Right atrium auricular region (tissue), 2 donors: ENCODE data around the gene KCNN4. TPM values are rescaled to one million over a fixed set of nuclear protein-coding genes. Genes with fewer than 3 reads are reported as not detected.

Source experiments
- DNase-seq: peaks from one replicate; pipeline ENCODE4 v3.0.0-alpha.2; 2019; ENCODE audit warnings: low spot score
- H3K27ac ChIP-seq, 2 donors: fragments of 200-600 bp; sonication (generic); 1 replicate in 1 of 2; 2 replicates in 1 of 2; pipeline ENCODE4 v1.5.1; 2016 to 2019
- H3K27me3 ChIP-seq, 2 donors: fragments of 200-600 bp; sonication (generic); one replicate each; pipeline versions ENCODE4 v1.5.1 to v1.6.0; 2017 to 2019
- H3K36me3 ChIP-seq: fragments of 200-600 bp; sonication (generic); one replicate; pipeline ENCODE4 v1.5.1; 2016
- H3K4me1 ChIP-seq, 2 donors: fragments of 200-600 bp; sonication (generic); one replicate each; pipeline versions ENCODE4 v1.5.1 to v1.6.0; 2017 to 2019
- H3K4me3 ChIP-seq, 2 donors: fragments of 200-600 bp; sonication (generic); 1 replicate in 1 of 2; 2 replicates in 1 of 2; pipeline ENCODE4 v1.5.1; 2017 to 2019; ENCODE audit warnings: mild to moderate bottlenecking in 1 of 2, moderate library complexity in 1 of 2
- H3K9me3 ChIP-seq, 2 donors: fragments of 200-600 bp; sonication (generic); one replicate each; pipeline ENCODE4 v1.5.1; 2019
- CTCF ChIP-seq, 2 donors: fragments of 200-600 bp; sonication (generic); IDR thresholded peaks; one replicate each; pipeline ENCODE4 v1.5.1; 2019; ENCODE audit warnings: antibody characterized with exemption in 2 of 2
- total RNA-seq, 2 donors: library from RNA; depleted of rRNA; stranded (reverse); fragments of >200 nt; gene quantifications; one replicate each; pipeline ENCODE4 v1.1.0, GENCODE V29; 2016

KCNN4 gene
- total RNA-seq, 2 donors from 2014 or later = 1.3 to 2.0 TPM

GRCh38 chr19:43738780-43739211, 42.0 kb downstream of the KCNN4 start:
- no peak for TF ChIP-seq CTCF (IDR thresholded peaks at IDR 0.05)
- Histone ChIP-seq H3K4me1 (no peaks in the 10 kb centered on the region), H3K27me3 (no peaks in the 10 kb centered on the region), H3K9me3 (no peaks in the 10 kb centered on the region), H3K36me3 (peaks cover 81% of the 10 kb centered on the region), H3K4me3 (no peak overlapping the region), H3K27ac (no peak overlapping the region)
- DNase-seq = no peak

GRCh38 chr19:43735957-43736356, 44.8 kb downstream of the KCNN4 start:
- Histone ChIP-seq H3K27me3 (no peaks in the 10 kb centered on the region), H3K27ac (no peak overlapping the region), H3K9me3 (no peaks in the 10 kb centered on the region), H3K36me3 (peaks cover 81% of the 10 kb centered on the region), H3K4me1 (no peaks in the 10 kb centered on the region), H3K4me3 (no peak overlapping the region)
- no peak for TF ChIP-seq CTCF (IDR thresholded peaks at IDR 0.05)
- no peak for DNase-seq

GRCh38 chr19:43735013-43735412, 45.8 kb downstream of the KCNN4 start:
- no peak for DNase-seq
- H3K4me1 ChIP-seq = no peaks in the 10 kb centered on the region
- no peaks in the 10 kb centered on the region for H3K9me3 ChIP-seq
- H3K27me3 ChIP-seq = no peaks in the 10 kb centered on the region
- peaks cover 78% of the 10 kb centered on the region for H3K36me3 ChIP-seq
- H3K4me3 ChIP-seq = no peak overlapping the region
- TF ChIP-seq CTCF (IDR thresholded peaks at IDR 0.05) = no peak
- H3K27ac ChIP-seq = no peak overlapping the region

- H3K9me3 ChIP-seq = no peaks in the 10 kb centered on the region
- no peak for DNase-seq
- peaks cover 0 to 6% of the 10 kb centered on the region in 2 donors for H3K4me1 ChIP-seq
- H3K27me3 ChIP-seq = no peaks in the 10 kb centered on the region
- no peak overlapping the region for H3K27ac ChIP-seq
- H3K4me3 ChIP-seq = no peak overlapping the region
- H3K36me3 ChIP-seq = peaks cover 60% of the 10 kb centered on the region
- no peak for TF ChIP-seq CTCF (IDR thresholded peaks at IDR 0.05)
These were observed 48.9 kb downstream of the KCNN4 start for GRCh38 chr19:43731846-43732245.

GRCh38 chr19:43731346-43731745, 49.4 kb downstream of the KCNN4 start:
- peaks cover 0 to 9% of the 10 kb centered on the region in 2 donors for H3K4me1 ChIP-seq
- no peak for DNase-seq
- no peak for TF ChIP-seq CTCF (IDR thresholded peaks at IDR 0.05)
- no peaks in the 10 kb centered on the region for H3K27me3 ChIP-seq
- no peak overlapping the region for H3K27ac ChIP-seq
- H3K4me3 ChIP-seq = no peak overlapping the region
- peaks cover 55% of the 10 kb centered on the region for H3K36me3 ChIP-seq
- no peaks in the 10 kb centered on the region for H3K9me3 ChIP-seq

- Histone ChIP-seq H3K9me3 (no peaks in the 10 kb centered on the region), H3K4me1 (peaks cover 0 to 9% of the 10 kb centered on the region in 2 donors), H3K4me3 (no peak overlapping the region), H3K27me3 (no peaks in the 10 kb centered on the region), H3K27ac (no peak overlapping the region), H3K36me3 (peaks cover 51% of the 10 kb centered on the region)
- TF ChIP-seq CTCF (IDR thresholded peaks at IDR 0.05) = no peak
- DNase-seq = no peak
These were observed 50.9 kb downstream of the KCNN4 start for GRCh38 chr19:43729919-43730318.
